Measurements from ENCODE around the gene TPK1.
A peak's percentile ranks its signal among the peaks of the same experiment; 100 is the strongest.

The TPK1 gene

DNA sequence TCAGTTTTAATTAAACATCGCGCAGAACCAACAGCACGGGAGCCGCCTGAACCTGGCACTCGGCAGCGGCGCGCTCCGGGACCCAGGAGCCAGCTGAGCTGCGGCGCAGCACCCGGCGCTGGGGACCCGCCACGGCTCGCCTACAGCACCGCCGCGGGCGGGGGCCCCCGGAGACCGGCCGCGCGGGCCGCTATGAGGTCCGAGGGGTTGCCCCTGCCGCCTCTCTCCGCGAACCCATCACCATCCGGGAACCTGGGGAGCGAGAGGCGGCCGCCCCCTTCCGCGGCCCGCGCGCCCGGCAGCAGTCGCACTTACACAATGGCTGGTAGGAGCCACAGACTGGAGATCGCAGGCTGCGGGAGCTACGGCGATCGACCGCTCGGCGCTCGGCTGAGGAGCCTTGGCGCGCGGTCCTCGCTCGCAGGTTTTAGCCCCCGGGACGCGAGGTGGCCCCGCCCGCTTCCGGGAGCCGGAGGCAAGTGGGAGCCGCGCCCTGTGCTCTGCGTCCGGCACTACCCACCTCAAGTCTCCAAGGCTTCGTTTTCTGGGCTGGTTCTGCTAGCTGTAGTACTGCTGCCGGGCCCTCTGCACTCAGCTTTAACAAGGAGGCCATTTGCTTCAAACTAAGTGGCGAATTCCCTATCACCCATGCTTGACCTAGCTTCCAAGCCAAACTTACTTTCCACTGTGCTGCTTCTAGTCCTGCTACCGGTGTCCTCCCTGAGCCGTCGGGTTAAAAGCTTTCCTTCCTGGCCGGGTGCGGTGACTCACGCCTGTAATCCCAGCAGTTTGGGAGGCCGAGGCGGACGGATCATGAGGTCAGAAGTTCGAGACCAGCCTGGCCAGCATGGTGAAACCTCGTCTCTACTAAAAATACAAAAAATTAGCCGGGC is at the start of gene TPK1:
TPK1 (minus strand) TSS at position 402 of the 893 bp plus-strand sequence. CDS start 451 bp downstream, outside the sequence.
- DNase-seq = peak in 55 of 56 donors; percentile 23 to 92 (median 83)

DNA sequence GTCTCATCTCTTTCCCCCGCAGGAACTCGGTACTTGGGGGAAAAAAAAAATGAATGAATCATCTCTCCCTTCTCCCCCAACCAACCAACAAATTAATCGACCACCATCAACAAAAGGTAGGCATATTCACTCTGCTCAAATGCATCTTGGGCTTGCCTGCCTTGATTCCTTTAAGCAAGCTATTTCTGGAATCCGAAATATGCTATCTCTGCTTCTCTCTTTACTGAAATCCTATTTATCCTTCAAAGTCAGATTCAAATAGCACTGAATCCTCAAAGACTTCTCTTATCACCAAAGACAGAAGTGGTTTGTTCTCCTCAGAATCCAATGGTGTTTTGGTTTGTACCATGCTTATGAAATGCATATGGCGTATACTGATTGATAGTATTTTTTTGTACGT is 49.6 kb upstream of the TPK1 start:
- no peak for DNase-seq

DNA sequence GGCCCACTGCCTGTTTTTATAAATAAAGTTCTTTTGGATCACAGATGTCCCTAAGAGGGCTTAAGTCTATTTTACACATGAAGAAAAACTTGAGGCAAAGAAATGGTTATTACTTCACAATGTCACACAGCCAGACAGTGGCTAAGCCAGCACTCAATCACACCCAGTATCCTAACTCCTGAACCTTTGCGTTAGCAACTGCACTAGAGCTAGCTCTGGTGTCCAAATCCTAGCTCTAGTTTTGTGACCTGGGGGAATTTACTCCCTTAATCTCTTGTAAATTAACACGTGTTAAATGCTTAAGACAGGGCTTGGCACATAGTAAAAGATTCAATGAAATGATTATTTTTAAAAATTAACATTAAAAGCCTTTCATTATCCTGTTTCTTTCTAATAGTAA is 49.0 kb upstream of the TPK1 start:
- DNase-seq = no peak

DNA sequence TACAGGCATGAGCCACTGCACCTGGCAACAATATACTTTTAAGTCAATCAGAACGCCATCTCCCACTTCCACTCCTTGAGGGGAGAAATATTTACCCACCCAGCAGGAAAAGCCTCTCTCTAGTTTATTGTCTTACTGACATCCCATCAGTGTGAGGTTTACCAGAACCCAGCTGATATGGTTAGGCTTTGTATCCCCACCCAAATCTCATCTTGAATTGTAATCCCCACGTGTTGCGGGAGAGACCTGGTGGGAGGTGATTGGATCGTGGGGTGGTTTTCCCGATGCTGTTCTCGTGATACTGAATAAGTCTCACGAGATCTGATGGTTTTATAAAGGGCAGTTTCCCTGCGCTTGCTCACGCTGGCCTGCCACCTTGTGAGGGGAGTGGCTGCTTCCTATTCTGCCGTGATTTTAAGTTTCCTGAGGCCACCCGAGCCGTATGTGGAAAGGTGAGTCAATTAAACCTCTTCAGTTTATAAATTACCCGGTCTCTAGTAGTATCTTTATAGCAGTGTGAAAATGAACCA is 37.5 kb upstream of the TPK1 start:
- DNase-seq = no peak

DNA sequence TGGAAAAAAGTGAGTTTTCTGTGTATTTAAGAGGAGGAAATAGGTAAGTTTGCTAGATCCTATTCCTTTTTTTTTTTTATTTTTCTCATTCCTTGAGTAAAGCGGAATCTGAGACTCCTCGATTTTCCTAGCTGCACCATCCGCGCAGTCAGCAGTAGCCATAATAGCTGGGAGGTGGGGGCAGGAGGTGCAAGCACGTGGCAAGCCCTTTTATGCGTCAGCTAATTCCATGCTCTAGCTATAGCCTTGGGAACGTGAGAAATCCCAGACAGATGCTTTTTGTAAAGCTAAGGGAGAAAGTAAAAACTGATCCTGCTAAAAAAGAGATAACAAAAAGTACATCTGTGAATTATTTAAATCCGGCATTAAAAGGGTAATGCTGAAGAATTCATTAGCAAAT is 33.2 kb upstream of the TPK1 start:
- no peak for DNase-seq

GRCh38 chr7:144866189-144866588 is 30.3 kb upstream of the TPK1 start:
- DNase-seq = no peak

GRCh38 chr7:144863320-144863647 is 27.4 kb upstream of the TPK1 start:
- no peak for DNase-seq

DNA sequence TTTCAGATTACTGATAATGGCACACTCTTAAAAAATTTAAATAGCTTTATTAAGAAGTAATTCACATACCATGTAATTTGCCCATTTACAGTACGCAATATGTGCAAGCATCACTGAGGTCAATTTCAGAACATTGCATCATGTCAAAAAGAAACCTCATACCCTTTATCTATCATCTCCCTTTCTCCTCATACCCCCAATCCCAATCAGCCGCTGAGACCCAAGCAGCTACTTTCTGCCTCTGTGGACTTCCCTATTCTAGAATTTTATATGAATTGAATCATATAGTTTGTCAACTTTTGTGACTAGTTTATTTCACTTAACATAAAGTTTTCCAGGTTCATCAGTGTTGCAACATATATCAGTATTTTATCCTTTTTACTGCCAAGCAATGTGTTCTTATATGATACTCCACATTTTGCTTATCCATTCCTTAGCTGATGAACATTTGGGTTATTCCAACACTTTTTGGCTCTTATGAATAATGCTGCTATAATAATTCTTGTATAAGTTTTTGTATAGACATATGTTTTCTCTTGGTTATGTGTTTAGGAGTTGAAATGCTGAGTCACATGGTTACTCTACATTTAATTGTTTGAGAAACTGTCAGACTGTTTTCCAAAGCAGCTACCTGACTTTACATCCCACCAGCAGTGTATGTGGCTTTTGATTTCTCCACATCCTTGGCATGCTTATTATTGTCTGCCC is 26.9 kb upstream of the TPK1 start:
- DNase-seq = no peak

- DNase-seq = no peak
These were observed 23.9 kb upstream of the TPK1 start for GRCh38 chr7:144859739-144860138.

DNA sequence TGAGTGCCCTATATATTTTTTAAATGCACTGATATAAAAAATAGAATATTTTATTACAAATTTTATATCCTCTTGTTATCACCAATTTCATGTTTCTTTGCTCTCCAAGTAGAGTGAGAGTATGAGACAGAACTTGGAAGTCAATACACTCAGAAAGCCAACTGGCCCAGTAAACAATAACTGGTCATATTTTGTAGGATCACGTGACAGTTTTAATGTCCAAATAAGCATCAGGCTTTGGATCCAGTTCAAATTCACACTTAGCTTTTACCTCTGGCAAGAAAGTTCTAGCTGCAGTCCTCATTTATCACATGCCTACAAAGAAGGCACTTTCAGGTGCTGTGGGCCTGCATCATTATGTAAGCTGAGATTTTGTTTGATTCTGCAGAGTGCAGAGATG is 21.6 kb upstream of the TPK1 start:
- DNase-seq = no peak

- DNase-seq = no peak
These were observed 19.1 kb upstream of the TPK1 start for GRCh38 chr7:144854839-144855424.

DNA sequence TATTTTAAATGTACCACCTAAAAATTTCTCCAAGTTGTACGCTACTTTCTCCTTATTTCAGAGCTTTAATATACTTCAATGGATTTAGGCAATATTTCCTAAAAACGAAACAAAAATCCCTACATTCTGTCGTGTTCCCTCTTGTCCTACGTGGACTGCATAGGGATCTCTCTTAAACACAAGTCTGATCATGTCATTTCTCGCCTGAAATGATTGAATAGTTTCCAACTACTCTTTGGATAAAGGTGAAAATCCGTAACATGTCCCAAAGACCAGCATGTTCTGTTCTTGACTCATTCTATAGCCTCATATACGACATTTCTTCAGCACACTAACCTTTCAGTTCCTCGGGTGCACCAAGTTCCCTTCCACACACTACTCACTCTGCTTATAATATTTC is 17.7 kb upstream of the TPK1 start:
- DNase-seq = no peak

- no peak for DNase-seq
These were observed 12.2 kb upstream of the TPK1 start for GRCh38 chr7:144848078-144848477.

DNA sequence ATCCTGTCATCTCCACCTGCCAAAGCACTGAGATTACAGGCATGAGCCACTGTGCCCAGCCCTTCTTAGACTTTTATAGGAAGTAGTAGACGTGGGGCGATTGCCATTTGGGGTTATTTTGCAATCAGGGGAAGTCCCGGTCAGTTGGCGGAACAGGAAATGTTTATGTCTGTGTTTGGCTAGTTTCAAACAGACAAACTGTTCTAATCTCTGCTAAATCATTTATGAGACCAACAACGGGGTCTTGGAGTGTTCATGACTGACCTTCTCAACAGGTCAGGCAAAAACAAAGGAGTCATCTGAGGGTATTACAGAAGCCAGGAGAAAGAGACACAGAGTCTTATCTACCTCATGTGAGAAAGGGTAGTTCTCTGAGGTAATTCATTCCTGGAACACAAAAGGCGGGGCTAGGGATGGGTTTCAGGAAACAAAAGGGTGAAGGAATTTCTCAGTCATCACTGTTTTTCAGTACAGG is 6.6 kb upstream of the TPK1 start:
- peak in 2 of 56 donors; percentile 3 to 6 for DNase-seq

- DNase-seq = no peak
These were observed 641 bp upstream of the TPK1 start for GRCh38 chr7:144836545-144836842.

DNA sequence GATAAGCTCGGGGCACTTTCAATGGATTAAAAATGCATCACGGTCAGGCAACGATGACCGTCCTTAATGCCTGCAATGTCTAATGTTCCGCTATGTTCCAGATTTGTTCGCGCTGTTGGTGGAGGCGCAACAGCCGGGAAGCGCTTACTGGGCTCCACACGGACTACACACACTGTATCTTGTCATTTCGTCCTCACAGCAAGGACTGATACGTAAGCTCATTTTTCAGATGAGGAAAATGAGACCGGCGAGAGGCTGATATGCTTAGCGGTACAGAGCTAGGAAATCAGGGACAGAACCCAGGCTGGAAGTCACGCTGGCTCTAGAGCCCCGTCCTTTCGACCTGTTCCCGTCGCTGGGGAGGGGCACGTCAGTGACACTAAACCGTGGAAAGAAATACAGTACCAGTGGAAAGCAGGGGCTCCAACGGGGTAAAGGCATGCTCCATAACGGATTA is 670 bp downstream of the TPK1 start:
- peak in 44 of 56 donors; percentile 15 to 79 (median 61) for DNase-seq

DNA sequence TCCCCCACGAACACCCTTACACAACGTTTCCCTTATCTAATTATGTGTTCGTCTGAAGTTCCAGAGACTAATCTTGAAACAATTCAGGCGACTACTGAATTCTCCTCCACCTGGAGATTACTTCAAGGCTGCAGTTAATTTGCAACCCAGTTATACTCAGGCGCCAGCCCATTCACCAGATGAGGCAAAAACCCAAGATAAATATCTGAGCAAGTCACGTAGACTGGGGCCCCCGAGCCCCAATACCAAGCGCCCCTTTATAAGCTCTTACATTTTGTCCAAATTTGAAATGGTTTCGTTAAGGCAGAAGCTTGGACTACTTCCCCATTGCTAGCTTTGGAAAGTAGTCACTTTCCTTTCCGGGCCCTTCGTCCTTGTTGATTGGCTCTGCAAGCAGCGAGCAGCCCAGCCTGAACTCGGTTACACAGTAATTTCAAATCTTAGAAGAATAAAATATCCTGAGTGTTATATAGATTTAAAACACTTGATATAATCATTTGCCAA is 1.2 kb downstream of the TPK1 start:
- DNase-seq = peak in 14 of 56 donors; percentile 1 to 68 (median 36)

DNA sequence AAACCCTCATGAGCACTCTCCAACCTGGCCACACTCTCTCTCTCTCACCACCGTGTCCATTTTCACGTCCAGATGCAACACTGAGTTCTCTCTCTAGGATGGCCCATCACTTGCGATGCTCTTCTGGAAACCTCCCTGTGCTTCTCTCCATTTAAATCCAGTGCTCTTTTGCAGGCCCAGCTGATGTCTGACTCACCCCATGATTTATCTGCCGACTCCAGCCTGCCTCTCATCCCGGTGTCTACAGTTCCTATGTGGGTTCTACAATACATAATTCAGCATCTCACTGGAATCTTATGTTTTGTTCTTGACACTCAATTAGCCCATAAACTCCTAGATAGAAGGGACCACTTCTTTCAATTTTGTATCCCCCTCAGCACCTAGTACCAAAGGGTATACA is 5.0 kb downstream of the TPK1 start:
- no peak for DNase-seq

- no peak for DNase-seq
These were observed 5.6 kb downstream of the TPK1 start for GRCh38 chr7:144830024-144830785.

- DNase-seq = no peak
These were observed 8.2 kb downstream of the TPK1 start for GRCh38 chr7:144827621-144828020.

DNA sequence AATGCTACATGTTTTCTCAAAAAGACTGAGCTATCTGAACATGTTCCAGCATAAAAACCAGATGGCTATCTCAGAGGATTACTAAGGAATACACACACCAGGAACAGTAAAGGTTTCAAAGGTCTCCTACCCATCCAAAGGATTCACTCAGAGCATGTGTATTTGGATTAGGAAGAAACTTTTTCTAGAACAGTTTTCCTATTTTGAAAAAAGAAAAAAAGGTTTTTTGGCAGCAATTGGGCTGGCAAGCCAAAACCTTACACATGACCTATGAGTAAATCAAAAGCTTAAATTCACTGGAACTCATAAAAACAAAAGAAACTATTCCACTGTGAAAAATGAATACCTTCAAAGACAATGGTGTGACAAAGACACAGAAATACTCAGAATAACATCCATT is 9.6 kb downstream of the TPK1 start:
- no peak for DNase-seq

All from nucleus accumbens (tissue), 56 donors.